ENCODE results near the gene ROR1.

DNA sequence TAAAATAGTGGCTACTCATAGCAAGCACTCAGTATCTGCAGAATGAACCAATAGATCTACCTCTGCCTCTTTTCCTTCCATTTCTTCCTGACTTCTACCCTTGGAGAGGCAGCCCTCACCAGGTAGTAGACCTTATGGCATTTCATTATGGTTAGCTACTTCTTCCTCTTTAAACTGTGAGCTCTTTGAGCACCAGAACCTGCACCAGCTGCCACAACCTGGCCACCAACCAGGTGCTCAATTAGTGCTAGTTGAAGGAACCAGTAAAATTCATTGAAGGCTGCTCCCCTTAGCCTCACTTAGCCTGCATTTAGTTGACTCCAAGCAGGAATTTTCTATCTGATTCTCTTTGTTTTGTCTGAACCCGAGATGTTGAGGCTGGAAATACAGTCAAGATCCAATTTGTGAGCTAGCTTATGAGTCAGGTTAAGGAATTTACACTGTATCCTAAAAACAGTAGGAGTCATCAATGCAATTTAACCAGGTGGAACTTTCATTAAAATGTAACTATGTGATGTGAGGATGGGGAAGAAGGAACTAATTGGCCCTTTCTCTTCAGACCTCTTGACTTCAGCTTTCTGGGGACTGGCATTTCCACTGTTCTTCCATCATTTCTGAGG is 348.1 kb downstream of the ROR1 start:
- TF ChIP-seq, protein P1, sequence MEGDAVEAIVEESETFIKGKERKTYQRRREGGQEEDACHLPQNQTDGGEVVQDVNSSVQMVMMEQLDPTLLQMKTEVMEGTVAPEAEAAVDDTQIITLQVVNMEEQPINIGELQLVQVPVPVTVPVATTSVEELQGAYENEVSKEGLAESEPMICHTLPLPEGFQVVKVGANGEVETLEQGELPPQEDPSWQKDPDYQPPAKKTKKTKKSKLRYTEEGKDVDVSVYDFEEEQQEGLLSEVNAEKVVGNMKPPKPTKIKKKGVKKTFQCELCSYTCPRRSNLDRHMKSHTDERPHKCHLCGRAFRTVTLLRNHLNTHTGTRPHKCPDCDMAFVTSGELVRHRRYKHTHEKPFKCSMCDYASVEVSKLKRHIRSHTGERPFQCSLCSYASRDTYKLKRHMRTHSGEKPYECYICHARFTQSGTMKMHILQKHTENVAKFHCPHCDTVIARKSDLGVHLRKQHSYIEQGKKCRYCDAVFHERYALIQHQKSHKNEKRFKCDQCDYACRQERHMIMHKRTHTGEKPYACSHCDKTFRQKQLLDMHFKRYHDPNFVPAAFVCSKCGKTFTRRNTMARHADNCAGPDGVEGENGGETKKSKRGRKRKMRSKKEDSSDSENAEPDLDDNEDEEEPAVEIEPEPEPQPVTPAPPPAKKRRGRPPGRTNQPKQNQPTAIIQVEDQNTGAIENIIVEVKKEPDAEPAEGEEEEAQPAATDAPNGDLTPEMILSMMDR (conservative IDR thresholded peaks at IDR 0.05 in 1 of 2, IDR thresholded peaks at IDR 0.05 in 1 of 2; ENCODE audit: low read depth in 1 of 2, low read length in 2 of 2) = no peak
- no peak for TF ChIP-seq EZH2 (IDR thresholded peaks at IDR 0.05; ENCODE audit: low read length, missing control alignments)
